Endodermal cell (in vitro differentiated cells): Measurements from ENCODE around the gene GK2. TPM values are rescaled to one million over a fixed set of nuclear protein-coding genes. Genes with fewer than 3 reads are reported as not detected.
A peak's percentile ranks its signal among the peaks of the same experiment; 100 is the strongest.

Source experiments
- DNase-seq: peaks from one replicate; pipeline ENCODE4 v3.0.0-alpha.2; 2017
- H3K27ac ChIP-seq: 2 replicates; pipeline ENCODE4 v1.5.1; 2013; ENCODE audit warnings: mild to moderate bottlenecking, low read depth, low read length, moderate library complexity
- H3K27me3 ChIP-seq: 2 replicates; pipeline ENCODE4 v1.6.1; 2013; ENCODE audit warnings: mild to moderate bottlenecking, low read length, moderate library complexity; ENCODE audit not compliant: insufficient read depth, control insufficient read depth, poor library complexity, severe bottlenecking
- H3K36me3 ChIP-seq: 2 replicates; pipeline ENCODE4 v1.7.0; 2013; ENCODE audit warnings: mild to moderate bottlenecking, low read length, moderate library complexity; ENCODE audit not compliant: control insufficient read depth, insufficient read depth
- H3K4me1 ChIP-seq: one replicate; pipeline ENCODE4 v1.7.0; 2013; ENCODE audit warnings: low read length; ENCODE audit not compliant: control insufficient read depth, insufficient read depth
- H3K4me3 ChIP-seq: 2 replicates; pipeline ENCODE4 v1.5.1; 2013; ENCODE audit warnings: mild to moderate bottlenecking, low read length, moderate library complexity
- H3K9ac ChIP-seq: 2 replicates; pipeline ENCODE4 v1.6.1; 2013; ENCODE audit warnings: mild to moderate bottlenecking, low read length, moderate library complexity; ENCODE audit not compliant: poor library complexity, severe bottlenecking; ENCODE audit errors: extremely low read depth
- H3K9me3 ChIP-seq: 2 replicates; pipeline ENCODE4 v1.6.1; 2013; ENCODE audit warnings: mild to moderate bottlenecking, low read length, moderate library complexity; ENCODE audit not compliant: control insufficient read depth
- H3K27ac Mint-ChIP-seq: 2 replicates; pipeline ENCODE4 v1.8.0; 2020; ENCODE audit warnings: mixed read lengths
- H3K27me3 Mint-ChIP-seq: 2 replicates; pipeline ENCODE4 v1.8.0; 2021; ENCODE audit warnings: mild to moderate bottlenecking, mixed read lengths; ENCODE audit not compliant: insufficient read depth
- H3K36me3 Mint-ChIP-seq: 2 replicates; pipeline ENCODE4 v1.8.0; 2020; ENCODE audit warnings: low read depth, mixed read lengths
- H3K4me1 Mint-ChIP-seq: 2 replicates; pipeline ENCODE4 v1.8.0; 2020; ENCODE audit warnings: mixed read lengths
- H3K4me3 Mint-ChIP-seq: 2 replicates; pipeline ENCODE4 v1.8.0; 2020; ENCODE audit warnings: mild to moderate bottlenecking, moderate library complexity, mixed read lengths
- H3K9me3 Mint-ChIP-seq: 2 replicates; pipeline ENCODE4 v1.8.0; 2020; ENCODE audit warnings: mild to moderate bottlenecking, mixed read lengths
- WGBS, 2 experiments: methylation state at CpG; one replicate each; pipeline versions ENCODE4 v1.1.5 to v1.1.7; 2013; ENCODE audit warnings: missing lambda C conversion rate in 2 of 2, mixed read lengths in 1 of 2; ENCODE audit not compliant: insufficient coverage in 1 of 2, insufficient read length in 1 of 2; 5-methylcytosine and 5-hydroxymethylcytosine counted together
- total RNA-seq, 2 donors: library from RNA; stranded (reverse); fragmentation: NEBNext Ultra II Directional in 1 of 2; extraction: Animal tissue kit (Norgen Biotek cat#: 25700) in 1 of 2; gene quantifications; 2 replicates in 1 of 2; 3 replicates in 1 of 2; pipeline ENCODE4 v1.2.1, GENCODE V29; 2021
- TF ChIP-seq, protein P1 (sequence below): fragments of 200-600 bp; sonication (generic); conservative IDR thresholded peaks from 2 replicates; pipeline ENCODE4 v1.5.0; 2021; ENCODE audit warnings: antibody characterized with exemption, mild to moderate bottlenecking

GK2 gene
- total RNA-seq, 2 donors from 2014 or later, result not detected

DNA sequence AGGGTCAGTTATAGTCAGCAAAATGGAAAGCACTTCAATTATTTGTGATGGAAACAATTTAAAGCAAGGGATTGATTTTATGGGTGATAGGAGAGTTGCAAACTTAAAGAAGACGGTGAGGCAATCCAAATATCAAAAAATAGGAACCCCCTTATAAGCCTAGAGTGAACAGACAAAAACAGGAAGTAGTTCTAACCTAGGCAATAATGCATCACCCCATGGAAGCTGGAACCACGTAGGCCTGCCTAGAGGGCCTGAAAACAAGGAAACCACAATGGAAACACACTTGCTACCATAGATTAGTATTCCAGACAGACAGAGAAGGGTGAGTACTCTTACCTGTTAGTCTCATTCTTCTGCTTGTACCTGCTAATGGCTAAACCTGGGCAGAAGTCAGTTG is 13.5 kb upstream of the GK2 start:
- TF ChIP-seq, protein P1, sequence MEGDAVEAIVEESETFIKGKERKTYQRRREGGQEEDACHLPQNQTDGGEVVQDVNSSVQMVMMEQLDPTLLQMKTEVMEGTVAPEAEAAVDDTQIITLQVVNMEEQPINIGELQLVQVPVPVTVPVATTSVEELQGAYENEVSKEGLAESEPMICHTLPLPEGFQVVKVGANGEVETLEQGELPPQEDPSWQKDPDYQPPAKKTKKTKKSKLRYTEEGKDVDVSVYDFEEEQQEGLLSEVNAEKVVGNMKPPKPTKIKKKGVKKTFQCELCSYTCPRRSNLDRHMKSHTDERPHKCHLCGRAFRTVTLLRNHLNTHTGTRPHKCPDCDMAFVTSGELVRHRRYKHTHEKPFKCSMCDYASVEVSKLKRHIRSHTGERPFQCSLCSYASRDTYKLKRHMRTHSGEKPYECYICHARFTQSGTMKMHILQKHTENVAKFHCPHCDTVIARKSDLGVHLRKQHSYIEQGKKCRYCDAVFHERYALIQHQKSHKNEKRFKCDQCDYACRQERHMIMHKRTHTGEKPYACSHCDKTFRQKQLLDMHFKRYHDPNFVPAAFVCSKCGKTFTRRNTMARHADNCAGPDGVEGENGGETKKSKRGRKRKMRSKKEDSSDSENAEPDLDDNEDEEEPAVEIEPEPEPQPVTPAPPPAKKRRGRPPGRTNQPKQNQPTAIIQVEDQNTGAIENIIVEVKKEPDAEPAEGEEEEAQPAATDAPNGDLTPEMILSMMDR, result no peak
- H3K4me3 Mint-ChIP-seq, result no peak overlapping the region
- 94 to 100% methylated on average over 1 to 2 of the region's 2 CpGs for WGBS, 2 experiments
- H3K4me1 Mint-ChIP-seq, result no peaks in the 10 kb centered on the region
- H3K36me3 Mint-ChIP-seq, result no peaks in the 10 kb centered on the region
- H3K36me3 ChIP-seq, result no peaks in the 10 kb centered on the region
- no peaks in the 10 kb centered on the region for H3K9me3 ChIP-seq
- no peak overlapping the region for H3K9ac ChIP-seq
- no peaks in the 10 kb centered on the region for H3K4me1 ChIP-seq
- H3K9me3 Mint-ChIP-seq, result peaks cover 4% of the 10 kb centered on the region
- DNase-seq, result no peak
- no peaks in the 10 kb centered on the region for H3K27me3 ChIP-seq
- H3K27ac ChIP-seq, result no peak overlapping the region
- no peak overlapping the region for H3K4me3 ChIP-seq
- no peaks in the 10 kb centered on the region for H3K27me3 Mint-ChIP-seq
- H3K27ac Mint-ChIP-seq, result no peak overlapping the region

DNA sequence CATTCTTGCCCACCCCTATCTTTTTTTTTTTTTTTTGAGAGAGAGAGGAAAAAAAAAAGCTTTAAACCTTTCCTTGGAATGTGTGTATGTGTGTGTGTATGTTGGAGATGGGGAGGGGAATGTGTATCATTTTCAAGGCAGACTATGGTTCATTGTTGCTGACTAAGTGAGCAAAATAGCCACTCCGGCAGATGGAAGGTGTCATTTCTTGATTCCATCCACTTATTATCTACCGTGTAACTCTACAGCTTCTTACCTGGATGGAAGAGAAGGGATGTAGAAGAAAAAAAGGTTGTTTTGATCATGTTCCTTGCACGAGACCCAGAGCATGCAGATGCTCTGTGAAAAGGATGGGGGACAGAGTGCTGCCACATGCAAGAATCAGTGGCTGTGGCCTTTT is 5.9 kb upstream of the GK2 start:
- no peaks in the 10 kb centered on the region for H3K27me3 ChIP-seq
- H3K27ac ChIP-seq, result peak overlapping the region; percentile 94
- Mint-ChIP-seq H3K4me1 (no peaks in the 10 kb centered on the region), H3K27me3 (no peaks in the 10 kb centered on the region), H3K9me3 (peaks cover 4% of the 10 kb centered on the region), H3K36me3 (no peaks in the 10 kb centered on the region), H3K27ac (no peak overlapping the region), H3K4me3 (no peak overlapping the region)
- WGBS, 2 experiments, result 96 to 100% methylated on average over 1 to 3 of the region's 3 CpGs
- TF ChIP-seq, protein P1, result no peak
- H3K9me3 ChIP-seq, result no peaks in the 10 kb centered on the region
- H3K4me1 ChIP-seq, result no peaks in the 10 kb centered on the region
- no peak overlapping the region for H3K4me3 ChIP-seq
- no peaks in the 10 kb centered on the region for H3K36me3 ChIP-seq
- DNase-seq, result no peak
- no peak overlapping the region for H3K9ac ChIP-seq

DNA sequence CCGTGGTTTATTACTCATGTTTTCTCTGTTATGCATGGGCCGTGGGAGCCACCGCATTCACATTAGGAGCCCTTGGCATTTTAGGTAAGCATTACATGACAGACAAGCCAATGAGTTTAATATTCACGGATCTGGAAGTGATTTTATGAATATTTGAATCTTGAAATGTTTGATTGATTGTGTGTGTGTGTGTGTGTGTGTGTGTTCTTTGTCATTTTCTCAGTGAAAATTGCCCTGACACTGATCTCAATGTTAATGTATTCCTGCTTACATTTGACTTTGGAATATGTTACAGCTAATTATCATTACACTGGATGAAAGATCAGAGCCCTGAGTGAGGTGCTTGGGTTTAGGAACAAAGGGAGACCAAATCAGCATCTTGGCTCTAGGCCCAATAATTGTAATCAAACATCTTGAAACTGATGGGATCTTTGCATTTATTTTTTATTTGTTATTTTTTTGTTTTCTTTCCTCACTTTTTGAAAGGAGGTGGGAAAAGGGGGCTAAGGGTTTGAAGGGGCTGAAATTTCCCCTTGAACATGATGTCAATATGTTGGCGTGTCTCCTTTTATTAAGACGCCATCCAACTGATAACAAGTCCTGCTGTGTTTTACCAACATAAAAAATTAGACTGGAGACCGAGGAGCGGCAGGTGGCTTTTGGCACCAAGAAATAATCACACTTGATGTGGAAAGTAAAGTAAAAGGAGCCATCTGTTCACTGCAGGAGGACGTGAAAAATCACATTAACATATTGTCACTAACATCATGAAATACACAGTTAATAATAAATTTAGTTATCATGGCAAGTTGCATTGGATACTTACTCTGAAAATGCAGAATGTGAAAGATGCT is 5.2 kb upstream of the GK2 start:
- Mint-ChIP-seq H3K27ac (no peak overlapping the region), H3K4me3 (no peak overlapping the region), H3K9me3 (no peaks in the 10 kb centered on the region), H3K36me3 (no peaks in the 10 kb centered on the region), H3K27me3 (no peaks in the 10 kb centered on the region), H3K4me1 (no peaks in the 10 kb centered on the region)
- H3K27ac ChIP-seq, result peak overlapping the region; percentile 94
- no peak overlapping the region for H3K9ac ChIP-seq
- no peak overlapping the region for H3K4me3 ChIP-seq
- H3K9me3 ChIP-seq, result no peaks in the 10 kb centered on the region
- 84 to 91% methylated on average over 4 to 8 of the region's 9 CpGs for WGBS, 2 experiments
- H3K4me1 ChIP-seq, result no peaks in the 10 kb centered on the region
- no peaks in the 10 kb centered on the region for H3K36me3 ChIP-seq
- H3K27me3 ChIP-seq, result no peaks in the 10 kb centered on the region
- DNase-seq, result no peak
- TF ChIP-seq, protein P1, result no peak
